WI38 (cell line): Measurements from ENCODE around the gene XKR8.
"Not testable (repeated sequence)": the region's sequence is repeated elsewhere in the genome, so short reads cannot be mapped to it uniquely, and the experiment has no call there.

Experiments used
- H3K4me3 ChIP-seq: 2 replicates; pipeline ENCODE4 v1.5.1; 2011; ENCODE audit warnings: low read depth, mild to moderate bottlenecking, control low read depth, low read length
- CTCF ChIP-seq: IDR thresholded peaks from 2 replicates; pipeline ENCODE4 v1.5.1; 2012; ENCODE audit warnings: low read depth, mild to moderate bottlenecking, control low read depth, low read length

Gene XKR8

GRCh38 chr1:27992276-27992675 lies 32.5 kb downstream of the XKR8 start:
- TF ChIP-seq CTCF, result no peak
- H3K4me3 ChIP-seq, result no peak overlapping the region

- no peak overlapping the region for H3K4me3 ChIP-seq
- TF ChIP-seq CTCF, result no peak
Observed at GRCh38 chr1:27993241-27993640, 33.5 kb downstream of the XKR8 start.

- TF ChIP-seq CTCF, result no peak
- H3K4me3 ChIP-seq, result no peak overlapping the region
Observed at GRCh38 chr1:27994060-27994459, 34.3 kb downstream of the XKR8 start.

GRCh38 chr1:27994526-27994925 lies 34.8 kb downstream of the XKR8 start:
- H3K4me3 ChIP-seq, result not testable (repeated sequence)

- no peak for TF ChIP-seq CTCF
- H3K4me3 ChIP-seq, result no peak overlapping the region
Observed at GRCh38 chr1:27999055-27999454, 39.3 kb downstream of the XKR8 start.

- no peak overlapping the region for H3K4me3 ChIP-seq
- no peak for TF ChIP-seq CTCF
Observed at GRCh38 chr1:28002600-28002999, 42.8 kb downstream of the XKR8 start.

- not testable (repeated sequence) for H3K4me3 ChIP-seq
Observed at GRCh38 chr1:28003117-28003516, 43.3 kb downstream of the XKR8 start.

- no peak overlapping the region for H3K4me3 ChIP-seq
- TF ChIP-seq CTCF, result no peak
Observed at GRCh38 chr1:28010969-28011368, 51.2 kb downstream of the XKR8 start.
